ELR (cell line): Measurements from ENCODE around the gene KRT9.
A peak's percentile ranks its signal among the peaks of the same experiment; 100 is the strongest.
"Not testable (repeated sequence)": the region's sequence is repeated elsewhere in the genome, so short reads cannot be mapped to it uniquely, and the experiment has no call there.

Experiments used
- DNase-seq: peaks from one replicate; pipeline ENCODE4 v3.0.0-alpha.2; 2015; ENCODE audit warnings: low read depth

Gene KRT9

GRCh38 chr17:41545829-41546410, 25.9 kb downstream of the KRT9 start:
- DNase-seq, result no peak

GRCh38 chr17:41544935-41545334, 26.9 kb downstream of the KRT9 start:
- no peak for DNase-seq

GRCh38 chr17:41544491-41544892, 27.4 kb downstream of the KRT9 start:
- DNase-seq, result no peak

- not testable (repeated sequence) for DNase-seq
Measured at GRCh38 chr17:41542786-41543185, 29.1 kb downstream of the KRT9 start.

GRCh38 chr17:41542357-41542756, 29.5 kb downstream of the KRT9 start:
- DNase-seq, result no peak

GRCh38 chr17:41540921-41541625, 30.8 kb downstream of the KRT9 start:
- peak; percentile 55 for DNase-seq

- DNase-seq, result no peak
Measured at GRCh38 chr17:41539979-41540701, 31.7 kb downstream of the KRT9 start.

- no peak for DNase-seq
Measured at GRCh38 chr17:41539071-41539492, 32.8 kb downstream of the KRT9 start.

GRCh38 chr17:41538565-41538991, 33.3 kb downstream of the KRT9 start:
- DNase-seq, result peak; percentile 56

- no peak for DNase-seq
Measured at GRCh38 chr17:41537990-41538389, 33.9 kb downstream of the KRT9 start.

- DNase-seq, result no peak
Measured at GRCh38 chr17:41537614-41537954, 34.3 kb downstream of the KRT9 start.

GRCh38 chr17:41536741-41537613, 34.9 kb downstream of the KRT9 start:
- DNase-seq, result no peak

GRCh38 chr17:41535764-41536481, 35.9 kb downstream of the KRT9 start:
- no peak for DNase-seq

- no peak for DNase-seq
Measured at GRCh38 chr17:41534899-41535546, 36.8 kb downstream of the KRT9 start.

- DNase-seq, result no peak
Measured at GRCh38 chr17:41533613-41534012, 38.2 kb downstream of the KRT9 start.

GRCh38 chr17:41532947-41533570, 38.8 kb downstream of the KRT9 start:
- DNase-seq, result no peak

GRCh38 chr17:41531993-41532392, 39.9 kb downstream of the KRT9 start:
- DNase-seq, result no peak

GRCh38 chr17:41530062-41531048, 41.5 kb downstream of the KRT9 start:
- peak; percentile 97 for DNase-seq

- no peak for DNase-seq
Measured at GRCh38 chr17:41529491-41529915, 42.4 kb downstream of the KRT9 start.
